Measurements from ENCODE around the gene STPG4.

STPG4 gene

DNA sequence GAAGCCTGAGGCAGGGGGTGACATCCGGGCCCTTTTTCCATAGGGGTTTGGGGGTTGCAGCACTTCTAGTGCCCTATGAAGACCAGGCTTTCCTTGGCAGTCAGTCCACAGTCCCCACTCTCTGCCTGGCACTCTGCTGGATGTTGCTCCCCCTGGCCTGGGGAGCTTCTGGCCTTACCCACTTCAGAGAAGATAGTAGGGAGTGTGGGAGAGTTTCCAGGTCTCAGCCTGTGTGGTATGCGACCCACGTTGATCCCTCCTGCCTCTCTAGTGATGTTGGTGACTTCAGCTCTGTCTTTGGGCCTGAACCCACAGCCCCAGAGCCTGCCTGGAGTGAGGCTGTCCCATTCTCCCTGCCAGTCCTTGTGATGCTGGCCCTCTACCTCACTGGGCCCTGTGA lies 105.6 kb downstream of the STPG4 start:
- no peak for FAIRE-seq

DNA sequence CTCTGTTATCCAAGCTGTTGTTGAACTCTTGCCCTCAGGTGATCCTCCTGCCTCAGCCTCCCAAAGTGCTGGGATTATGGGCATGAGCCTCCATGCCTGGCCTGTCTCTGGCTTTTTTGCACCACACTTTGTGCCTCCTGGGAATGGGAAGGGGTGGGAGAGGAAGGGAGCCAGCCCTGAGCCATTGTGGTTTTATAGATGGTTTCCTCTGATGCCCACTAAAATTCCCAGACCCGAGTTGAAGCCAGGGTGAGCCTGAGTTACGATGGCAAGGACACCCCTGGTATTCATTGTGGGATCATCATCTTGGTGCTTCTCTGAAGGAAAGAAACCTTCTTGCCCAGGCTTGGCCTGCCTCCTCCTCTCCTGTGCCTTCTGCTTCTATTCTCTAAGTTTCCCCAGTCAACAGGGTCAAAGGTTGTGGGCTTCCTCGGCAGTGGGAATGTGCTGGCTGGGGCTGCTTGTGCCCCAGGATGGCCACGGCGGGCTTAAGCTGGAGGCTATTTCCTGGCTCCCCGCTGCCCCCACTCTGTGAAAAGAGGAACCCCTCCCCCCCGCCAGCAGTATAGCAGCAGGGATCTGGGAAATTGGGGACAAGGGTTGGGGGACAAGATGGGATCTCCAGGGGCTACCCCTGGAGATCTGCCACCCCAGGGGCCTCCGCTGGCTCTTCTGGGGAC lies 106.2 kb downstream of the STPG4 start:
- FAIRE-seq: no peak

GRCh38 chr2:47046271-47046670 lies 108.8 kb downstream of the STPG4 start:
- FAIRE-seq: no peak

- FAIRE-seq: no peak
Observed at GRCh38 chr2:47043891-47044239, 111.2 kb downstream of the STPG4 start.

- no peak for FAIRE-seq
Observed at GRCh38 chr2:47043142-47043890, 111.8 kb downstream of the STPG4 start.

- FAIRE-seq: no peak
Observed at GRCh38 chr2:47041891-47042684, 113.0 kb downstream of the STPG4 start.

GRCh38 chr2:47041063-47041462 lies 114.0 kb downstream of the STPG4 start:
- no peak for FAIRE-seq

DNA sequence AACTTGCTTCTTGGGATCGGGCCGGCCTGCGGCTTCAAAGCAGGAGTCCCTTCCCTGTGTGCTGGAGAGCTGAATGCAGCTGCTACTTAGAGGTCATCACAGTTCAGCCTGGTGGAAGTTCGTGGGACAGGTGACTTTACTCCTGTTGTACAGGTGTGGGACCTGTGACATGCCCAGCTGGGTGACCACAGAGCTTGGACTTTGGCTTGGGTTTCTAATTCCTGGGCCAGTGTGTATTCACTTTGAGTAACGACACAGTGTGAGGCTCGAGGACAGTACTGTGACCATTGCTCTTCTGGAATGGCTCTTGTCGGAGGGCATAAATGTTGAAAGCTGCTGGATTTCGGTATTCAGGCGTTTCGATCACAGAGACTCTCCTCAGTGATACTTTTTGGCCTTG lies 114.5 kb downstream of the STPG4 start:
- no peak for FAIRE-seq

GRCh38 chr2:47039913-47040562 lies 115.1 kb downstream of the STPG4 start:
- FAIRE-seq: no peak

GRCh38 chr2:47039489-47039870 lies 115.6 kb downstream of the STPG4 start:
- no peak for FAIRE-seq

GRCh38 chr2:47038656-47039488 lies 116.2 kb downstream of the STPG4 start:
- no peak for FAIRE-seq

- FAIRE-seq: no peak
Observed at GRCh38 chr2:47037678-47038077, 117.4 kb downstream of the STPG4 start.
